NCI-H82 (cell line): ENCODE data around the gene DESI1.
"Not testable (repeated sequence)": the region's sequence is repeated elsewhere in the genome, so short reads cannot be mapped to it uniquely, and the experiment has no call there.

Source experiments
- DNase-seq: peaks from one replicate; lab custom pipeline; 2025; lab: John Stamatoyannopoulos, UW

The DESI1 gene

GRCh38 chr22:41634610-41635009 is 13.8 kb upstream of the DESI1 start:
- not testable (repeated sequence) for DNase-seq

GRCh38 chr22:41631615-41632014 is 10.8 kb upstream of the DESI1 start:
- not testable (repeated sequence) for DNase-seq

- DNase-seq: not testable (repeated sequence)
Measured at GRCh38 chr22:41631115-41631514, 10.3 kb upstream of the DESI1 start.

- DNase-seq: no peak
Measured at GRCh38 chr22:41625577-41625976, 4.7 kb upstream of the DESI1 start.

GRCh38 chr22:41621911-41622179 is 1.0 kb upstream of the DESI1 start:
- DNase-seq: no peak

- DNase-seq: peak; percentile 99
Measured at GRCh38 chr22:41621099-41621910, 462 bp upstream of the DESI1 start, which contains the start of gene XRCC6. XRCC6 (plus strand) TSS chr22:41621295; CDS start chr22:41622005, 710 bp downstream.

- DNase-seq: peak; percentile 59
Measured at GRCh38 chr22:41619979-41620588, 759 bp downstream of the DESI1 start.

GRCh38 chr22:41613456-41613855 is 7.4 kb downstream of the DESI1 start:
- DNase-seq: no peak

GRCh38 chr22:41612603-41613306 is 8.1 kb downstream of the DESI1 start:
- DNase-seq: no peak

- no peak for DNase-seq
Measured at GRCh38 chr22:41608386-41608785, 12.5 kb downstream of the DESI1 start.

GRCh38 chr22:41603873-41604332 is 16.9 kb downstream of the DESI1 start:
- no peak for DNase-seq

- DNase-seq: no peak
Measured at GRCh38 chr22:41600976-41601375, 19.9 kb downstream of the DESI1 start.

- no peak for DNase-seq
Measured at GRCh38 chr22:41598891-41599635, 21.8 kb downstream of the DESI1 start.

GRCh38 chr22:41598081-41598480 is 22.8 kb downstream of the DESI1 start:
- DNase-seq: no peak

GRCh38 chr22:41597635-41597953 is 23.2 kb downstream of the DESI1 start:
- no peak for DNase-seq

- DNase-seq: peak; percentile 58
Measured at GRCh38 chr22:41596776-41597634, 23.8 kb downstream of the DESI1 start.

- DNase-seq: no peak
Measured at GRCh38 chr22:41595703-41596102, 25.1 kb downstream of the DESI1 start.

GRCh38 chr22:41593336-41593960 is 27.4 kb downstream of the DESI1 start:
- DNase-seq: not testable (repeated sequence)

GRCh38 chr22:41589391-41590241 is 31.2 kb downstream of the DESI1 start, which contains the start of gene PMM1:
PMM1 (minus strand) TSS chr22:41589840; CDS start chr22:41589805, 35 bp downstream.
- DNase-seq: peak; percentile 100

- DNase-seq: no peak
Measured at GRCh38 chr22:41587347-41587723, 33.5 kb downstream of the DESI1 start.
